SW480 (cell line): ENCODE measurements around the gene PTGES.
"Not testable (repeated sequence)": the region's sequence is repeated elsewhere in the genome, so short reads cannot be mapped to it uniquely, and the experiment has no call there.

Experiments used
- DNase-seq: peaks from one replicate; pipeline ENCODE4 v3.0.0-alpha.2; 2016; ENCODE audit warnings: low spot score

Gene PTGES

DNA sequence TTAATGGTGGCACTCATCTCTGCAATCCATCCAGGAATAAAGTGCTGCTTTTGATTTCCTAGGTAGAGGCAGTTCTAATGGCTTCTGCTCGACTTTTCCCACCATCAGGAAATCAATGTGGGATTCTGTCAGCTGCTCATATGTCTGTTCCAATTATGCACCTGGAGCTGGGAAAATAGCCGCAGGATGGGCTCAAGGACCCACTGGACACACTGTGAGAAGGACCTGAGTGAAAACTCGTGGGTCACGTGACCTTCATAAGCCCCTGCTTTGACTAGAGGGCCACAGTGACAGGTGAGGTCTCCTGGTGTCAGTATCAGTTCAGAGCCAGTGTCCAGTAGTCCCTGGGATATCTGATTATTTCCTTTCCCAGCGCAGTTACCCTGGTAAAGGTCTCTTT lies 17.9 kb upstream of the PTGES start:
- no peak for DNase-seq

DNA sequence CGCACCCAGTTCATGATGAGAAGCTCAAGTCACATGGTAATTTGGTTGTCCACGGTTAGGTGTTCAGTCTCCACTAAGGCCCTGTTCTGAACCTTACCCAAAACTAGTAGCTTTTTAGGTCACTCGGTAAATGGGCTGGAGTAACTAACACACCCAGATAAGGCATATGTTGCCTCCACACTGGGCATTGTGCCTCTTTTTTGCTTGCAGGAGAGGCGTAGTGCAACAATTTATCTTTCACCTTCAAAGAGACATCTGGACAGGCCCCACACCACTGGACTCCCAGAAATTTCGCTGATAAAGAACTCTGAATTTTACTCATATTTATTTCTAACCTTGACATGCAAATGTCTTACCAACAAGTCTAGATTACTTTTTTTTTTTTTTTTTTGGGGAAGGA lies 16.8 kb upstream of the PTGES start:
- DNase-seq = no peak

DNA sequence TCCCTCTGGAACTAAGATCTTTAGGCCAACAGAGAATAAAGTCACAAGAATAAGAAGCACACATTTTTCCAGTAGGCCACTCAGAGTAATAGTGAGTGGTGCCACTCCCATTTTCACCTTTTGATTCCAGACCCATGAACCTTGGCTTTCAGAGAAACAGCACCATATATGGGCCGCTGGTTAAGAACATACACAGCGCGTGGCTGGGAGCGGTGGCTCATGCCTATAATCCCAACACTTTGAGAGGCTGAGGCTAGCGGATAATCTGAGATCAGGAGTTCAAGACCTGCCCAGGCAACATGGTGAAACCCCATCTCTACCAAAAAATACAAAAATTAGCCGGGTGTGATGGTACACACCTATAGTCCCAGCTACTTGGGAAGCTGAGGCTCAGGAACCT lies 15.6 kb upstream of the PTGES start:
- DNase-seq = no peak

DNA sequence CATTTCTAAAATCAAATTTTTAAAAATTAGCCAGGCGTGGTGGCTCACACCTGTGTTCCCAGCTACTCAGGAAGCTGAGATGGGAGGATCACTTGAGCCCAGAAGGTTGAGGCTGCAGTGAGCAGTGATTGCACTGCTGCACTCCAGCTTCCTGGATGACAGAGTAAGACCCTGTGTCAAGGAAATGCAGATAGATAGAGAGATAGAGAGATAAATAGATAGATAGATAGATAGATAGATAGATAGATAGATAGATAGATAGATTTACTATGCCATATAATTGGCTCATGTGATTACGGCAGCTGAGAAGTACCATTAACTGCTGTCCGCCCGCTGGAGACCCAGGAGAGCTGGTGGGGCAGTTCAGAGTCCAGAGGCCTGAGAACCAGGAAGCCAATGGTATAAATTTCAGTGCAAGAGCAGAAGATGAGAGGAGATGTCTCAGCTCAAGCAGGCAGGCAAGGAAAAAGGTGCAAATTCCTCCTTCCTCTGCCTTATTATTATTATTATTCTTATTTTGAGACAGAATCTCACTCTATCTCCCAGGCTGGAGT lies 13.0 kb upstream of the PTGES start:
- DNase-seq = no peak

DNA sequence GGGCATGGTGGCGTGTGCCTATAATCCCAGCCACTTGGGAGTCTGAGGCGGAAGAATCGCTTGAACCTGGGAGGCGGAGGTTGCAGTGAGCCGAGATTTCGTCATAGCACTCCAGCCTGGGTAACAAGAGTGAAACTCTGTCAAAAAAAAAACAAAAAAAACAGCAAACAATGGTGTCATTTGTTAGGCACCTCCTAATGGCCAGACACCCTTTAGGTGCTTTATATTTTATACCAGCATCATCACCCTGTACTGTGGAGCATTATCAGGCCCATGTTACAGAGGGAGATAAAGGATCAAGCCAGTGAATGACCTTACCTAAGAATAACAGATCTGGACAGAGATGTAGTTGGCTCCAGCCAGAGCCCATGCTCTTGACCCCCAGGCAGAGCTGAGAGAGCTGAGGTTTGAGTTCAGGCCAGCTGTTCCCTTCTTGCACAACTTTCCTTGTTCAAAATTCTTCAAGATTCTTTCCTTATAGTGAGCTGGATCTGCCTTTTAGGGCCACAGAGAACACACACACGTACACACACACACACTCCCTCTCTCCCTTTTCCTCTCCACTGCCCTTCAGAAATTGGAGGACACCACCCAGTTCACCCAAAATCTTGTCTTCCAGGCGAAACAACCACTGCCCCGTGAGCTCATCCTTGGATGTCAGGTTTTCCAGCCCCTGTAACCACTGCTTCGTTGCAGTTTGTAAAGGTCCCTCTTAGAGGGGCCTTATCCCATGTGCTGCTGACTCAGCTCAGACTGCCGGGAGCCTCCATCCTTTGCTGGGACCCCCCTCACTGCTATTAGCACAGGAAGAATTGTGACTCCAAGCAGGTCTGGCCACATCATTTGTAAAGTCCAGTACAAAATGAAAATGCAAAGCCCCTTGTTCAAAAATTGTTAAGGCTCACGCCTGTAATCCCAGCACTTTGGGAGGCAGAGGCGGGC lies 10.4 kb upstream of the PTGES start:
- no peak for DNase-seq

DNA sequence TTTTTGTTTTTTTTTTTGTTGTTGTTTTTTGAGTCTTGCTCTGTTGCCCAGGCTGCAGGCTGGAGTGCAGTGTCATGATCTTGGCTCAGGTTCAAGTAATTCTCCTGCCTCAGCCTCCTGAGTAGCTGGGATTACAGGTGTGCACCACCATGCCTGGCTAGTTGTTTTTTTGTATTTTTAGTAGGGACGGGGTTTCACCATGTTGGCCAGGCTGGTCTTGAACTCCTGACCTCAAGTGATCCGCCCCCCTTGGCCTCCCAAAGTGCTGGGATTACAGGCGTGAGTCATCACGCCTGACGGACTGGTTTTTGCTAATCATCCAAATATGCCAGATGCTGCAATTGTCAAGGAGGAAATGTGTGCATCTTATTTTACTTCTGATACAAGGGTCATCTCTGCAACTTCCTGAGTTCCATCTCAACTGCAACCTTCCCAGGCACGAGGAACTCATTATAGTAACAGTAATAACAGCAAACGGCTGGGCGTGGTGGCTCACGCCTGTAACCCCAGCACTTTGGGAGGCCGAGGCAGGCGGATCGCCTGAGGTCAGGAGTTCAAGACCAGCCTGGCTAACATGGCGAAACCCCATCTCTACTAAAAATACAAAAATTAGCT lies 9.6 kb upstream of the PTGES start:
- not testable (repeated sequence) for DNase-seq

DNA sequence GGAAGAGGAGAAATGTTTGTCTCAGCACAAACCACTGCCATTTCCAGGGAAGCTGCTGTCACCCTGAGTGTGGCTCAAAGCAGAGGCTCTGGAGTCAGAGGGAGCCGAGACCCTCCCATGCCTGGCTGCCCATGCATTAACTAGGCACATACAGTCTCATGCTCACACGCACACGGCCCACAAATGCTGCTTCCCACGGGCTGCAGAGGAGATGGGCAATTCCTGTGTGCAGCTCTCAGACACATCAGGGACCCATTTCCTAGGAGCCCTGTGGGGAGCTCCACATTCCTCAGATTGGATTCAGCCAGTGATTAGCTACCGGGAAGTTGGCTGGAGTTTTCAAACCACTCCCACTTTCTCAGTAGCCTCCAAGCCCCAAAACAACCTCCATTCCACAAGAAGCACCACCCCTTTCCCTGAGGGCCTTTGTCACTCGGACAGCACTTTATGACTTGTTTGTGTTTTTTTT lies 9.1 kb upstream of the PTGES start:
- no peak for DNase-seq

DNA sequence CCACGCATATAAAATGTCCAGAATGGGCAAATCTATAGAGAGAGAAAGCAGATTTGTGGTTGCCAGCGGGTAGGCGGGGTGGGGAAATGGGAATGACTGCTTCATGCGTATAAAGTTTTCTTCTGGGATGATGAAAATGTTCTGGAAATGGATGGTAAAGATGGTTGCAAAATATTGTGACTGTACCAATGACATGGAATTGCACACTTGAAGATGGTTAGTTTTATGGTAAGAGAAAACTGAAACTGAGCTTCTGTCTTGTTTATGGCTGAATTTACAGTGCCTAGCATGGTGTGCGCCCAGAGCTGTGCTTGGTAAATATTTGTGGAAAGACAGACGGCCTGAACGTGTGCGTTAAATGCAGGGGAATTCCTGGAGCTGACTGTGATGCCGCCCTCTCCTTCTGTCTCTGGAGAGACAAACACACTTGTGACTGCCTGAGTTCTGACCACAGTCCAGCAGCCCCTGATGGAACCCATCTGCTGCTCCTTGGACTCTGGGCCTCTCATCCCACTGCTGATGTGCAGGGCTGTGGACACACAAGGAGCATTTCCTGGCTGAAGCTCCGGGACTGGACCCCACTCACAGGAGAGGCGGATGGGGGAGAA lies 8.6 kb upstream of the PTGES start:
- no peak for DNase-seq

DNA sequence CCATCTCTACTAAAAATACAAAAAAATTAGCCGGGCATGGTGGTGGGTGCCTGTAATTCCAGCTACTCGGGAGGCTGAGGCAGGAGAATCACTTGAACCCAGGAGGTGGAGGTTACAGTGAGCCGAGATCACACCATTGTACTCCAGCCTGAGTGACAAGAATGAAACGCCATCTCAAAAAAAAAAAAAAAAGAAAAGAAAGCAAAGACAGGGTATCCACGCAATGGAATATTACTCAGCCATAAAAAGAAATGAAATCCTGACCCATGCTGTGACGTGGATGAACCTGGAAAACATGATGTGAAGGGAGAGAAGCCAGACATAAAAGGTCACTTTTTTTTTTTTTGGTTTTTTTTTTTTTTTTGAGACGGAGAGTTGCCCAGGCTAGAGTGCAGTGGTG lies 7.9 kb upstream of the PTGES start:
- DNase-seq = not testable (repeated sequence)

DNA sequence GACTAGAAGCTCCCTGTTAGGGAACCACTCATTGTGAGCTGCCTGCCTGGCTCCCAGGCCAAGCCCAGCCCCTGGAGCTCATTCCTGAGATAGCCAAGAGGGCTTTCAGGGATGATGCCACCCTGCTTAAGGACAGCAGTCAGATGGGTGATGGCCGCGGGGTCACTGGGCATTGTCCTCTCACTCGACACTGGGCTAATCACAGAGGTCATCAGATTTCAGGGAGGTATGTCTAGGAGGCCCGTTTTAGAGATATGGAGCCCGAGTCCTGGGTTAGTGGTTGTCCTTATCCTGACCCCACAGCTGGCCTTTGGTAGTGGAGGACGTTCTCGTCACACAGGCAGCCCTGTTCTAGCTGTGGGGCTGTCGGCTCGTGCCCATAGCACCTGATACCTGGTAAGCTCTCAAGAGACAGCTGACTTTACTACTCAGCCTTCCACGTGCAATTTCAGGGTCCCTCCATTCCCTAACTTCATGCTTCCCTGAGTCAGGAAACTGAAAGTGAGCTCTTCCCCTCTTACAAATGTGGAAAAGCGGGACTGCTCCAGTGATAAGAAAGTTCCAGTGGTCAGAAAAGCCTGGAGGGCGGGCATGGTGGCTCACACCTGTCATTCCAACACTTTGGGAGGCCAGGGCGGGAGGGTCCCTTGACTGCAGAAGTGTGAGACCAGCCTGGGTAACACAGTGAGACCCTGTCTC lies 7.1 kb upstream of the PTGES start:
- DNase-seq = no peak

DNA sequence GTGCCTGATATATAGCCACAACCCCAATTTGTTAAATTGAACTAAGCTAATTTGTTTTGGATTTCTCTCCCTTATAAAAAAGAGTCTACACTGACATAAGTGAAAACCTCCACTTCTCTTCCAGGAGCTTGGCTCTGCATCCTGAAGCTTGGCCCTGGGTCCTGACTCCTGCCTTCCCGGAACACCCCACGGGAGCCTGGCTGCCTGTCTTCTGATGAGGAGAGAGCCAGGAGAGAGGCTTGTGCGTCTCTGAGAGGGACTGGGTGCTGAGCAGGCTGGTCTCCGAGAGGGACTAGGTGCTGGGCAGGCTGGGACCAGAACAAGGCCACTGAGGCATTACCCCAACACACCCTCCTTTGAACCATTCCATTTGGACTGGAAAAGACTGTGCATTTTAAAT lies 6.5 kb upstream of the PTGES start:
- DNase-seq = no peak

DNA sequence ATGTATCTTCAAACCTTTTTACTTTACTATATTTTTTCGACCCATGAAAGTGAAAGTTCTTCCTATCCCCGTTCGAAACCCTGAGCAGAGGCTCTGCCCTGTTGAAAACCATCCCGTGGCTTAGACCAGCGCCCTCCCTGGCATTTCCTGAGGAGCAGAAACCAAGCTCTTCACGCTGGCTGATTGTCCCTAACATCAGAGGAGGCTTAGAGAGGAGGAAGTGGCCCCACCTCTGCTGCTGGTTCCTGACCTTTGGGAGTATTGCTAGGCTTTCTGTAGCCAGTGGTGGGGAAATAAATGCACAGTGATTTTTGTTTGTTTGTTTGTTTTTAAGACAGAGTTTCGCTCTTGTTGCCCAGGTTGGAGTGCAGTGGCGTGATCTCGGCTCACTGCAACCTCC lies 4.2 kb upstream of the PTGES start:
- DNase-seq = no peak

DNA sequence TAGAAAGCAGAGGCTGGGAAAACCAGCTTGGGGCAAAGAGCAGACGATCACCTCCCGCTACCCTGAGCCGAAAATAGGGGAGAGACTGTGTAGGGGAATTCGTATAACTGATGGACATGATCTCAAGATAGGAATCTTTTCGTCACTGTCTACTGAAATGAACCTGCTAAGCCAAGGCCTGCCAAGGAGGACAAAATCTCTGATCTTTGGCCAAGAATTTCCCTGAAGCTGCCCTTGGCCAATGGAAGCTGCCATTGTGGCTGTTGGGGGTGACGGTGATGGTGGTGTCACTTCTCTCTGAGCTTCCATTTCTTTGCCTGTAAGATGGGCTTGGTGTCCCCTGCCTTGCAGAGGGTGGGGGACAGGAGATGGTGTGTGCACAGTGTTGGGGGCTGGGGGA lies 3.3 kb upstream of the PTGES start:
- DNase-seq = no peak

DNA sequence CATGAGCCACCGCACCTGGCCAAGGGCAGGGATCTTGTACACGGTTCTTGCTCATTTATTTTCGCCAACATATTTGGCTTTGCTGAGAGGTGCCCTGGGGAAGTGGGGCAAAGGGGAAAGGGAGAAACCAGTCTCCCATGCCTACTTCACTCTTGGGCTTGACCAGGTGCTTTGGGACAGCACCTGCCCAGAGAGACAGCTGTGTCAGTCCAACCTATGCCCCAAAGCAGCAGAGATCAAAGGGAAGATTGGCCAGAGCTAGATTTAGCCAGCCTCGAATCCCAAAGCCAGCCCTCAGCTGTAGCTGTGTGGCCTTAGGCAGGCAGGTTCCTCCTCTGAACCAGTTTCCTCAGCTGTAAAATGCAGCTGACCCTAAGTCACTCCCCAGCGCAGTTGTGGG lies 2.3 kb upstream of the PTGES start:
- no peak for DNase-seq

DNA sequence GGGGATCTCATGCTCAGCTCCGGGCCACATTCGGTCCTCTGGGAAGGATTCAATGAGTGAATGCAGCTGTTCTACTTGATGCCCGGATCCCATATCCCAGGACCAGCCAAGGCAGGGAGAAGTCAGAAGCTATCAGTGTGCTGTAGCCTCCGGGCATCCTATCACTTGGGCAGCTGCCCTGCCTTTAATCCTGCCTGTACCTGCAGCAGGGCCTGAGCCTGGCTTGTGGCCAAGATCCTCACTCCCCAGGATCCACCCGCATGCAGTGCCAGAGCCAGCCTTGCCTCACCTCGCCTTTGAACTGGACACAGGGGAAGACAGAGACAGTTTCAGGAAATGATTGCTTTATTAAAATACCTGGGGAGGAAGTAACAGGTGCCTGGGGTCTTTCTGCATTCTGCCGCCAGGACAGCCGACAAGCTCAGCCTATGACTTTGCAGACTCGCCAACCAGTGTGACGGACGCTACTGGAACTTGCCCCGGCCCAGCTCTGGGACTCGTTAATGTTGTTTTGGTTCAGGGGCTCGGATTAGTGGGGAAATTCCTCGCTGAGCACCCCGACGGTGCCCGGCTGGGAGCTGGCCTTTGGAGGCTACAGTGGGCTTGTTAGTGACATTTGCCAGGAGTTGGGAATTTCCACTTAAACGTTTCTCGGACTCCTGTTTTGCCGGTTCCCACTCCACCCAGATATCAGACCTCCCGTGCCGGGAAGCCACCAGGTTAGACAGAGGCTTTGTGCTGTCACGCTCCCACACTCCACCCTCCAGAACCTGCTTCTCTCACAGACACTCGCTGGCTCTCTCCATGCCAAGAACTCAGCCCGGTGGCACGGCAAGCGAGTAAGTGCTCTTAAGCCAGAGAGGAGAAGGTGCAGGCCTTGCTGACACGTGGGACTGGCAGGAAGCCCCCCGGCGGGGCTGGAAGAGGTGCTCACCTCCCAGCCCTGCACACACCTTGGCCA lies 721 bp downstream of the PTGES start:
- DNase-seq = peak; percentile 32

DNA sequence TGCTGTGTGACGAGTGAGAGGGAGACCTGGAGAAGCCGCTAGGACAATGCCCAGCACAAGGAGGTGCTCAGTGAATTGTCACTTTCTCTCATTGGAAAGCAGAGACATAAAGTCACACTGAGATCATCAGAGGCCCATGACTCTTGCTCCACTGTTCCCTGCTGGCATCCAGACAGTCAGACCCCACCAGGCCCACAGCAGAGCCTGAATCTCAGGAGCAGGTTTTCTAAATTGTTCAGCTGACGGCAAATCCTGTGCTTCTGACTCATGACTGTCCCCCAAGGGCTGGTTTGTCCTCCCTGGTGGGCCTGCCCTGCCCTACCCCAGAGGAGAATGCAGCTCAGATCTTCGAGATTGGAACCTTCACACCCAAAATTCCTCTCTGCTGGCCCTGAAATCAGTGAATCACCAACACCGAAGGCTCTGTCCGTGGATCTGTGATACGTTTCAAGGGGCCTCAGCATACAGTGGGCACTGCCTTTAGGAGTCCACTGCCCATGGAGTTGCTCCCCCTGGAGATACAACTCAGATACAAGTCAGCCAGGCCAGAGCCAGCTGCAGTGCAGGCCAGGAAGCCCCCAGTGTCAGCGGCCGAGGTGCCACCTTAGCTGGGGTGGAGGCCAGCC lies 2.7 kb downstream of the PTGES start:
- DNase-seq = no peak

DNA sequence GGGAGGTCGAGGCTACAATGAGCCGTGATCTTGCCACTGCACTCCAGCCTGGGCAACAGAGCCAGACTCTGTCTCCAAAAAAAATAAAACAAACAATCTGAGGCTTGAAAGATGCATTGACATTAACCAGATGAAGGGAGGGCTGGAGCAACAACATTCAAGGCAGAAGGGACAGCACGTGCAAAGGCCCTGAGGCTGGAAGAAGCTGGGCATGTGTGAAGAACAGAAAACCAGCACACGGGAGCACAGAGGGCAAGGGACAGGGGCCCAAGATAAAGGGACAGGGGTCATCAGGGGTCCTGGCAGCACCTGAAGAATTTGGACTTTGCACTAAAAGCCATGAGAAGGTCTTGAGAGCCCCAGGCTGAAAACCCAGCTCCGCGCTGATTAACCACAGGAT lies 3.3 kb downstream of the PTGES start:
- DNase-seq = no peak

DNA sequence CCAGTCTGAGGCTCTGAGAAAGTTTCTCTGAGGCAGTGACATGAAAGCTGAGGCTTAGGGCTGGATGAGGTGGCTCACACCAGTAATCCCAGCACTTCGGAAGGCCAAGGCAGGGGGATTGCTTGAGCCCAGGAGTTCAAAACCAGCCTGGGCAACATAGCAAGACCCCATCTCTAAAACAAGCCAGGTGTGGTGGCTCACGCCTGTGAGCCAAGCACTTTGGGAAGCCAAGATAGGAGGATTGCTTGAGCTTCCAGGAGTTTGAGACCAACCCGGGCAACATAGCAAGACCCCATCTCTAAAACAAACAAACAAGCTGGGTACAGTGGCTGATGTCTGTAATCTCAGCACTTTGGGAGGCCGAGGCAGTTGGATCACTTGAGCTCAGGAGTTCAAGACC lies 3.8 kb downstream of the PTGES start:
- DNase-seq = not testable (repeated sequence)

DNA sequence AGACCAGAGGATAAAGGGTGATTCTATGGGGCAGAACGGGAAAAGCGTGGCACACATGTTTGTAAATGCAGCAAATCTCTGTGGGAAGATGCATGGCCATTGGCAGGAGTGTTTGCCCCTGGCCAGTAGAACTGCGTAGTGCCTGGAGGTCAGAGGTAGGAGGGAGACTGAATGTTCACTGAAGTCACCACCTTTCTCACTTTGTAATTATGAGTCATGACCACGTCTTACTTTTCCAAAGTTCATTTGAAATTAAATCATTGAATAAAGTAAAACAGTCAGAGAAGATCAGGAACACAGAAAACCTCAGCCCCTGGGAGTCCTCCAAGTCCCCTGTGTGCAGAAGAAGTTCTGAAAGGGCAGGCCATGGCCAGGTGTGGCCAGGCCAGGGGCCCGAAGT lies 4.6 kb downstream of the PTGES start:
- no peak for DNase-seq

DNA sequence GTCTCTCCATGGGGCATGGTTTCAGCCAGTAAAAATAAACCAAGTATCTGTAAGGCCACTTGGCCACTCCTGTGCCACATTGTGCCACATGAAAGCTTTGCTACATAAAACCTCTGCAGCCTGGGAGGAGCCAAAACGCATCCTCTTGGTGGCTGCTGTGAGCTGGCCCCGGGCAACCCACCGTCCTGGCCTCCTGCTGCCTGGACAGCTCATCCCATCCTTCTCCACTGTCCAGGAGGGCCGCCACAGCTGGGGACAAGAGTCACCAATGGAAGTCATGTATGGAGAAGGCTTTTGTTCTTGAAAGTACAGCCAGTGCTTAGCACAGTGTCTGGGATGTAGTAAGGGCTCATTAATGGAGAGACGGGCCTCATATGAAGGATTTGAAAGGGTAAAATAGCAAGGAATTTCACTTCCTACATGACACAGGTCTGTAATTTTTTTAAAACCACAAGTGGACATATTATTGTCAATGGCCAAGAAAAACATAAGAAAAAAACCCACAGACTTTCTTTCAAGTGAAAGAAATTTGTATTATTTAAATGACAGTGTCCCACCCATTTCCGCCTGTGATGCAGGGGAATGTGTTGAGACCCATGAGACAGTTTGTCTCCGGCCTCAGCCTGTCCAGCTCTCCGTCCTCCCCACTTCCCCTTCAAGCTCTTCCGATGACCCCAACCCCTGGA lies 6.6 kb downstream of the PTGES start:
- no peak for DNase-seq
